ENCODE results near the gene ALDH1B1. TPM values are rescaled to one million over a fixed set of nuclear protein-coding genes. Genes with fewer than 3 reads are reported as not detected.

Gene ALDH1B1
- total RNA-seq, 1 experiment from 2014 or later: 29.0 TPM

GRCh38 chr9:38355517-38356120 lies 36.9 kb upstream of the ALDH1B1 start:
- BruUV-seq (replicated peaks): no TSS peak
- no peaks in the 10 kb centered on the region for H3F3A ChIP-seq (ENCODE audit: low read length, unreplicated experiment)
- CTCF ChIA-PET: no interaction called here

DNA sequence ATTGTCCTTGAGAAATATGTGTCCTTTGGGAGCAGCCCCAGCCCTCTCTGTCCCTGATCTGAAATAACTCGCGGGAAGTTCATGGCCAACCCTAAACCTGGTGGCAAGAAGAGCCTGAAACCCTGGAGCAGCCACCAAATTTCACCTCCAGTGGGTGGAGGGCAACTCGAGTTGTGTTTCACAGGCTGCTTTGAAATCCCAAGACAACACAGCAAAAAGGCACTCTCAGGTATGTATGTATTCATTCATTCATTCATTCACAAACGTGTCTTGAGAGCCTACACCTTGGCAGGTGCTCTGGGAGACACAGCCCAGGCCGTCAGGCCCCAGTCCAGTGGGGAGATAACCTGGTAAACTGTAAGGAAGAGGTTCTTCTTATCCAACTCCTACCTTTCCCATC lies 35.7 kb upstream of the ALDH1B1 start:
- H3K27ac ChIP-seq (ENCODE audit: low read length): no peak overlapping the region
- CTCF ChIA-PET: no interaction called here
- H3F3A ChIP-seq (ENCODE audit: low read length, unreplicated experiment): no peaks in the 10 kb centered on the region
- H3K4me2 ChIP-seq (ENCODE audit: low read length): no peak overlapping the region
- H2AFZ ChIP-seq (ENCODE audit: low read length): no peak overlapping the region
- H3K36me3 ChIP-seq (ENCODE audit: low read depth, low read length): no peaks in the 10 kb centered on the region
- BruUV-seq (replicated peaks): no TSS peak
- H3K9me3 ChIP-seq (ENCODE audit: low read length): no peaks in the 10 kb centered on the region
- intact Hi-C loops (cut with micrococcal nuclease): no loop called here
- no peak overlapping the region for H3K4me3 ChIP-seq (ENCODE audit: low read length)
- DNase-seq (no peak), ATAC-seq (no peak)
- no peaks in the 10 kb centered on the region for H3K4me1 ChIP-seq (ENCODE audit: insufficient read depth, low read length)
- POLR2A ChIA-PET (ENCODE audit: unreplicated experiment): no interaction called here
- H3K9ac ChIP-seq (ENCODE audit: low read length): no peak overlapping the region
- H4K20me1 ChIP-seq (ENCODE audit: low read length): no peaks in the 10 kb centered on the region
- no peaks in the 10 kb centered on the region for H3K79me2 ChIP-seq (ENCODE audit: low read length)
- TF ChIP-seq EZH2phosphoT487 (IDR thresholded peaks at IDR 0.05; ENCODE audit: borderline replicate concordance, low read length) (no peak), EZH2 (IDR thresholded peaks at IDR 0.05; ENCODE audit: low read length, unreplicated experiment) (no peak)
- TF ChIP-seq, protein P1, sequence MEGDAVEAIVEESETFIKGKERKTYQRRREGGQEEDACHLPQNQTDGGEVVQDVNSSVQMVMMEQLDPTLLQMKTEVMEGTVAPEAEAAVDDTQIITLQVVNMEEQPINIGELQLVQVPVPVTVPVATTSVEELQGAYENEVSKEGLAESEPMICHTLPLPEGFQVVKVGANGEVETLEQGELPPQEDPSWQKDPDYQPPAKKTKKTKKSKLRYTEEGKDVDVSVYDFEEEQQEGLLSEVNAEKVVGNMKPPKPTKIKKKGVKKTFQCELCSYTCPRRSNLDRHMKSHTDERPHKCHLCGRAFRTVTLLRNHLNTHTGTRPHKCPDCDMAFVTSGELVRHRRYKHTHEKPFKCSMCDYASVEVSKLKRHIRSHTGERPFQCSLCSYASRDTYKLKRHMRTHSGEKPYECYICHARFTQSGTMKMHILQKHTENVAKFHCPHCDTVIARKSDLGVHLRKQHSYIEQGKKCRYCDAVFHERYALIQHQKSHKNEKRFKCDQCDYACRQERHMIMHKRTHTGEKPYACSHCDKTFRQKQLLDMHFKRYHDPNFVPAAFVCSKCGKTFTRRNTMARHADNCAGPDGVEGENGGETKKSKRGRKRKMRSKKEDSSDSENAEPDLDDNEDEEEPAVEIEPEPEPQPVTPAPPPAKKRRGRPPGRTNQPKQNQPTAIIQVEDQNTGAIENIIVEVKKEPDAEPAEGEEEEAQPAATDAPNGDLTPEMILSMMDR (conservative IDR thresholded peaks at IDR 0.05; ENCODE audit: low read depth, low read length): no peak
- H3K9me2 ChIP-seq (replicated peaks; ENCODE audit: low read length): no peaks in the 10 kb centered on the region
- H3K27me3 ChIP-seq (ENCODE audit: low read length): no peaks in the 10 kb centered on the region

More at GRCh38 chr9:38355517-38356120, 36.9 kb upstream of the ALDH1B1 start:
- no peak for ATAC-seq
- H3K27ac ChIP-seq (ENCODE audit: low read length): no peak overlapping the region
- H3K79me2 ChIP-seq (ENCODE audit: low read length): no peaks in the 10 kb centered on the region
- no peaks in the 10 kb centered on the region for H4K20me1 ChIP-seq (ENCODE audit: low read length)
- no peaks in the 10 kb centered on the region for H3K36me3 ChIP-seq (ENCODE audit: low read depth, low read length)
- H3K9me3 ChIP-seq (ENCODE audit: low read length): no peaks in the 10 kb centered on the region
- no peak overlapping the region for H2AFZ ChIP-seq (ENCODE audit: low read length)
- no peaks in the 10 kb centered on the region for H3K9me2 ChIP-seq (replicated peaks; ENCODE audit: low read length)
- no peak for DNase-seq
- TF ChIP-seq, protein P1 (conservative IDR thresholded peaks at IDR 0.05; ENCODE audit: low read depth, low read length): no peak
- no peak for TF ChIP-seq EZH2 (IDR thresholded peaks at IDR 0.05; ENCODE audit: low read length, unreplicated experiment)
- TF ChIP-seq EZH2phosphoT487 (IDR thresholded peaks at IDR 0.05; ENCODE audit: borderline replicate concordance, low read length): no peak
- no peak overlapping the region for H3K9ac ChIP-seq (ENCODE audit: low read length)
- no peaks in the 10 kb centered on the region for H3K27me3 ChIP-seq (ENCODE audit: low read length)
- POLR2A ChIA-PET (ENCODE audit: unreplicated experiment): no interaction called here
- intact Hi-C loops (cut with micrococcal nuclease): no loop called here
- no peak overlapping the region for H3K4me3 ChIP-seq (ENCODE audit: low read length)
- no peaks in the 10 kb centered on the region for H3K4me1 ChIP-seq (ENCODE audit: insufficient read depth, low read length)
- H3K4me2 ChIP-seq (ENCODE audit: low read length): no peak overlapping the region

- no peak overlapping the region for H3K4me2 ChIP-seq (ENCODE audit: low read length)
- no peaks in the 10 kb centered on the region for H4K20me1 ChIP-seq (ENCODE audit: low read length)
- TF ChIP-seq EZH2phosphoT487 (IDR thresholded peaks at IDR 0.05; ENCODE audit: borderline replicate concordance, low read length): no peak
- TF ChIP-seq EZH2 (IDR thresholded peaks at IDR 0.05; ENCODE audit: low read length, unreplicated experiment): no peak
- TF ChIP-seq, protein P1 (conservative IDR thresholded peaks at IDR 0.05; ENCODE audit: low read depth, low read length): no peak
- H3K36me3 ChIP-seq (ENCODE audit: low read depth, low read length): no peaks in the 10 kb centered on the region
- intact Hi-C loops (cut with micrococcal nuclease): no loop called here
- H3K27ac ChIP-seq (ENCODE audit: low read length): no peak overlapping the region
- H3F3A ChIP-seq (ENCODE audit: low read length, unreplicated experiment): no peaks in the 10 kb centered on the region
- H2AFZ ChIP-seq (ENCODE audit: low read length): no peak overlapping the region
- H3K4me3 ChIP-seq (ENCODE audit: low read length): no peak overlapping the region
- ChIA-PET POLR2A (ENCODE audit: unreplicated experiment) (interaction anchor here (0.6 kb wide), 1 partner anchor 291 kb away, joined by 3 read pairs; no protein-coding TSS in a partner anchor), CTCF (no interaction called here)
- H3K9me3 ChIP-seq (ENCODE audit: low read length): no peaks in the 10 kb centered on the region
- no peak for ATAC-seq
- no peaks in the 10 kb centered on the region for H3K27me3 ChIP-seq (ENCODE audit: low read length)
- H3K9ac ChIP-seq (ENCODE audit: low read length): no peak overlapping the region
- DNase-seq: no peak
- H3K79me2 ChIP-seq (ENCODE audit: low read length): no peaks in the 10 kb centered on the region
- H3K9me2 ChIP-seq (replicated peaks; ENCODE audit: low read length): no peaks in the 10 kb centered on the region
- 0 out of 2 replicates have a peak, but pooled peaks cover under 1% of the 10 kb centered on the region for H3K4me1 ChIP-seq (ENCODE audit: insufficient read depth, low read length)
- no TSS peak for BruUV-seq (replicated peaks)
These were observed 35.0 kb upstream of the ALDH1B1 start for GRCh38 chr9:38357350-38358114.

All from PC-3 (cell line).